GM12878 (cell line): ENCODE results near the gene PAPPA. TPM values are rescaled to one million over a fixed set of nuclear protein-coding genes. Genes with fewer than 3 reads are reported as not detected.

Experiments used
- ATAC-seq: fragments of 200-7000 bp; cut with Tn5 transposase; 3 replicates; pipeline ENCODE4 v1.9.1; 2020; ENCODE audit warnings: mild to moderate bottlenecking, moderate library complexity
- BruUV-seq: library from RNA; stranded (reverse); fragments of 400-500 nt; replicated peaks from 2 replicates; lab custom pipeline; 2021; lab: Mats Ljungman, UMichigan
- CTCF ChIA-PET: fragments of 300-600 bp; sonication (Branson Sonifier 250); formaldehyde crosslinking; extraction: SDS; loops from one replicate; lab custom pipeline; 2021; ENCODE audit warnings: inconsistent platforms; lab: Yijun Ruan, JAX
- POLR2A ChIA-PET: fragments of 350-600 bp; formaldehyde crosslinking; extraction: SDS; loops from one replicate; lab custom pipeline; 2021; ENCODE audit warnings: inconsistent platforms; lab: Charles Lee
- RAD21 ChIA-PET: fragments of 300-600 bp; sonication (Branson Sonifier 250); formaldehyde crosslinking; loops from one replicate; lab custom pipeline; 2023; ENCODE audit warnings: antibody characterized with exemption; ENCODE audit not compliant: unreplicated experiment; lab: Charles Lee
- SMC1A ChIA-PET: fragments of 300-600 bp; sonication (Branson Sonifier 250); formaldehyde crosslinking; loops from one replicate; lab custom pipeline; 2023; ENCODE audit not compliant: unreplicated experiment, uncharacterized antibody; lab: Charles Lee
- DNase-seq: peaks from one replicate; pipeline ENCODE4 v3.0.0-alpha.2; 2011; ENCODE audit warnings: low read depth, low spot score
- FAIRE-seq: peaks from 3 replicates; lab custom pipeline; 2011; peaks lifted over from hg19 to GRCh38; lab: Jason Lieb, UNC
- H2AFZ ChIP-seq: 2 replicates; pipeline ENCODE4 v1.6.0; 2011; ENCODE audit warnings: low read depth, low read length, control low read depth; ENCODE audit not compliant: control insufficient read depth
- H3K27ac ChIP-seq: 2 replicates; pipeline ENCODE4 v1.5.1; 2011; ENCODE audit warnings: control low read depth; ENCODE audit not compliant: control insufficient read depth, insufficient read depth
- H3K27me3 ChIP-seq, 2 experiments: replicated peaks in 1 of 2; 2 replicates each; pipeline versions ENCODE4 v1.6.0 to v1.6.1; 2011; ENCODE audit warnings: low read length in 1 of 2; ENCODE audit not compliant: control insufficient read depth in 2 of 2, insufficient read depth in 2 of 2
- H3K36me3 ChIP-seq, 2 experiments: 2 replicates each; pipeline ENCODE4 v1.5.1; 2011; ENCODE audit warnings: low read length in 1 of 2; ENCODE audit not compliant: control insufficient read depth in 2 of 2, insufficient read depth in 2 of 2
- H3K4me1 ChIP-seq: 2 replicates; pipeline ENCODE4 v1.6.1; 2011; ENCODE audit warnings: mild to moderate bottlenecking, low read length, moderate library complexity, mixed read lengths; ENCODE audit not compliant: control insufficient read depth, insufficient read depth
- H3K4me2 ChIP-seq: 2 replicates; pipeline ENCODE4 v1.6.0; 2011; ENCODE audit warnings: control low read depth; ENCODE audit not compliant: control insufficient read depth, insufficient read depth
- H3K4me3 ChIP-seq: fragments of 200-600 bp; sonication (generic); 2 replicates; pipeline ENCODE4 v1.5.1; 2016
- H3K79me2 ChIP-seq: 2 replicates; pipeline ENCODE4 v1.6.0; 2011; ENCODE audit warnings: low read length; ENCODE audit not compliant: control insufficient read depth, insufficient read depth
- H3K9ac ChIP-seq: 2 replicates; pipeline ENCODE4 v1.8.0; 2011; ENCODE audit warnings: low read length, control low read depth, mixed read lengths; ENCODE audit not compliant: control insufficient read depth, insufficient read depth
- H3K9me3 ChIP-seq: replicated peaks from 3 replicates; pipeline ENCODE4 v1.5.1; 2011; ENCODE audit warnings: mild to moderate bottlenecking, low read length; ENCODE audit not compliant: control insufficient read depth, insufficient read depth
- H4K20me1 ChIP-seq: 2 replicates; pipeline ENCODE4 v1.6.0; 2011; ENCODE audit not compliant: control insufficient read depth, insufficient read depth
- CBX3 ChIP-seq: fragments of 200-600 bp; sonication (generic); IDR thresholded peaks from 2 replicates; pipeline ENCODE4 v1.6.1; 2016; ENCODE audit warnings: low read depth, borderline replicate concordance
- HDAC2 ChIP-seq: fragments of 200-600 bp; sonication (generic); IDR thresholded peaks from 2 replicates; pipeline ENCODE4 v1.6.1; 2017
- MEF2A ChIP-seq: IDR thresholded peaks from 2 replicates; pipeline ENCODE4 v1.6.1; 2011; ENCODE audit warnings: low read depth, mild to moderate bottlenecking, low read length, moderate library complexity; ENCODE audit not compliant: insufficient read depth
- SMARCA5 ChIP-seq: fragments of 450-650 bp; IDR thresholded peaks from 2 replicates; pipeline ENCODE4 v1.6.1; 2017; ENCODE audit warnings: mild to moderate bottlenecking
- TCF12 ChIP-seq: IDR thresholded peaks from 2 replicates; pipeline ENCODE4 v1.6.1; 2011; ENCODE audit warnings: low read depth, mild to moderate bottlenecking, low read length
- ZBED1 ChIP-seq: IDR thresholded peaks from 2 replicates; pipeline ENCODE4 v1.6.1; 2016; ENCODE audit warnings: borderline replicate concordance
- ZNF622 ChIP-seq: fragments of 450-650 bp; IDR thresholded peaks from 2 replicates; pipeline ENCODE4 v1.6.1; 2017; ENCODE audit warnings: mild to moderate bottlenecking, inconsistent platforms
- WGBS: methylation state at CpG from one replicate; pipeline ENCODE4 v1.1.6; 2016; ENCODE audit warnings: low lambda C conversion rate; ENCODE audit not compliant: insufficient replicate concordance, insufficient coverage; ENCODE audit errors: missing lambda C conversion rate; 5-methylcytosine and 5-hydroxymethylcytosine counted together
- in situ Hi-C: fragments of 300-500 bp; cut with MboI; formaldehyde crosslinking; loops from 9 replicates; pipeline ENCODE4 v1.14.3; 2018; ENCODE audit warnings: mixed read lengths
- intact Hi-C: fragments of 100-400 bp; cut with micrococcal nuclease; formaldehyde crosslinking; loops from one replicate; pipeline ENCODE4 v1.14.2; 2022; ENCODE audit not compliant: unreplicated experiment
- polyA plus RNA-seq, 11 experiments: library from polyadenylated mRNA; depleted of rRNA in 4 of 11; unstranded in 6 of 11; stranded (reverse) in 5 of 11; fragments of >200 nt; fragmentation: Nextera tagmentation in 4 of 11; fragmentation: Illumina TruSeq in 1 of 11; extraction: Ambion mirVana in 4 of 11; extraction: Trizol in 1 of 11; gene quantifications; 1 replicate in 1 of 11; 2 replicates in 10 of 11; pipeline versions ENCODE4 v1.2.1 to v1.2.3, GENCODE V29; 2011 to 2016; ENCODE audit warnings: inconsistent platforms in 2 of 11, missing spikeins in 2 of 11, low read depth in 1 of 11
- total RNA-seq, 4 experiments: library from RNA; depleted of rRNA in 3 of 4; stranded (reverse); fragments of >200 nt in 3 of 4; fragmentation: Illumina TruSeq in 1 of 4; extraction: Trizol in 1 of 4; gene quantifications; 2 replicates each; pipeline versions ENCODE4 v1.2.1 to v1.2.3, GENCODE V29; 2013 to 2021

Gene PAPPA
- total and polyA plus RNA-seq, 10 of the 15 experiments (the other 5 are each of a cell fraction or from before 2014, with no cell fraction given), result under 0.01 to 0.19 (median 0.02) TPM; not detected in 4

- TF ChIP-seq HDAC2 (no peak), TCF12 (no peak), ZBED1 (no peak), SMARCA5 (no peak), ZNF622 (no peak), CBX3 (no peak), MEF2A (no peak)
- ChIA-PET SMC1A (interaction anchor here (1.4 kb wide), 1 partner anchor 10 kb away, joined by 4 read pairs; no protein-coding TSS in a partner anchor), POLR2A (no interaction called here), RAD21 (no interaction called here), CTCF (interaction anchor here (0.6 to 1.9 kb wide), 3 partner anchors 14 to 588 kb away, joined by 3 to 6 read pairs (median 3); no protein-coding TSS in a partner anchor)
- FAIRE-seq (no peak), ATAC-seq (no peak), DNase-seq (no peak)
- Histone ChIP-seq H3K79me2 (no peaks in the 10 kb centered on the region), H3K27ac (no peak overlapping the region), H3K36me3 (no peaks in the 10 kb centered on the region), H3K4me2 (no peak overlapping the region), H3K9me3 (no peaks in the 10 kb centered on the region), H4K20me1 (no peaks in the 10 kb centered on the region), H3K4me1 (no peaks in the 10 kb centered on the region), H3K9ac (no peak overlapping the region), H3K4me3 (no peak overlapping the region), H2AFZ (no peak overlapping the region), H3K27me3 (no peaks in the 10 kb centered on the region)
- BruUV-seq, result no TSS peak
- in situ Hi-C loops, result loop anchor here (5.0 to 10.0 kb wide), 2 partner anchors 410 to 568 kb away; no protein-coding TSS in a partner anchor
- intact Hi-C loops, result loop anchor here (5.0 to 10.0 kb wide), 2 partner anchors 332 to 570 kb away; no protein-coding TSS in a partner anchor
- WGBS, result 29% methylated on average over 5 of the region's 5 CpGs
These were observed 8.7 kb downstream of the PAPPA start for GRCh38 chr9:116162241-116162781.
